NOMO-1 (cell line): ENCODE results near the gene CTDP1.

Source experiments
- DNase-seq, 2 experiments: peaks; one replicate each; lab custom pipeline; 2025; ENCODE audit not compliant: unreplicated experiment in 2 of 2; lab: John Stamatoyannopoulos, UW

Gene CTDP1

GRCh38 chr18:79697178-79697577 is 17.6 kb downstream of the CTDP1 start:
- DNase-seq: no peak

- DNase-seq: no peak
Measured at GRCh38 chr18:79697976-79698375, 18.4 kb downstream of the CTDP1 start.

GRCh38 chr18:79698668-79699335 is 19.2 kb downstream of the CTDP1 start:
- DNase-seq: no peak

GRCh38 chr18:79699653-79700052 is 20.1 kb downstream of the CTDP1 start:
- no peak for DNase-seq

- no peak for DNase-seq
Measured at GRCh38 chr18:79702906-79703305, 23.3 kb downstream of the CTDP1 start.

- no peak for DNase-seq
Measured at GRCh38 chr18:79704631-79705030, 25.0 kb downstream of the CTDP1 start.

- DNase-seq: no peak
Measured at GRCh38 chr18:79705272-79705671, 25.7 kb downstream of the CTDP1 start.

GRCh38 chr18:79706006-79706405 is 26.4 kb downstream of the CTDP1 start:
- no peak for DNase-seq

GRCh38 chr18:79706658-79707057 is 27.1 kb downstream of the CTDP1 start:
- DNase-seq: no peak

GRCh38 chr18:79707239-79707638 is 27.6 kb downstream of the CTDP1 start:
- no peak for DNase-seq

- no peak for DNase-seq
Measured at GRCh38 chr18:79707671-79708070, 28.1 kb downstream of the CTDP1 start.

GRCh38 chr18:79708412-79708811 is 28.8 kb downstream of the CTDP1 start:
- no peak for DNase-seq

GRCh38 chr18:79712206-79712857 is 32.7 kb downstream of the CTDP1 start:
- DNase-seq: no peak

- no peak for DNase-seq
Measured at GRCh38 chr18:79713341-79713740, 33.7 kb downstream of the CTDP1 start.

- no peak for DNase-seq
Measured at GRCh38 chr18:79714531-79715240, 35.1 kb downstream of the CTDP1 start.

- DNase-seq: no peak
Measured at GRCh38 chr18:79715280-79715679, 35.7 kb downstream of the CTDP1 start.

GRCh38 chr18:79717059-79717458 is 37.5 kb downstream of the CTDP1 start:
- no peak for DNase-seq

- no peak for DNase-seq
Measured at GRCh38 chr18:79717555-79718074, 38.0 kb downstream of the CTDP1 start.

GRCh38 chr18:79718126-79718525 is 38.5 kb downstream of the CTDP1 start:
- DNase-seq: no peak

- no peak for DNase-seq
Measured at GRCh38 chr18:79718878-79719477, 39.4 kb downstream of the CTDP1 start.
